ENCODE results near the gene GRAMD1A. TPM values are rescaled to one million over a fixed set of nuclear protein-coding genes. Genes with fewer than 3 reads are reported as not detected.

The GRAMD1A gene
- total RNA-seq, 1 experiment from 2014 or later = 125 TPM

- TF ChIP-seq, protein P1, sequence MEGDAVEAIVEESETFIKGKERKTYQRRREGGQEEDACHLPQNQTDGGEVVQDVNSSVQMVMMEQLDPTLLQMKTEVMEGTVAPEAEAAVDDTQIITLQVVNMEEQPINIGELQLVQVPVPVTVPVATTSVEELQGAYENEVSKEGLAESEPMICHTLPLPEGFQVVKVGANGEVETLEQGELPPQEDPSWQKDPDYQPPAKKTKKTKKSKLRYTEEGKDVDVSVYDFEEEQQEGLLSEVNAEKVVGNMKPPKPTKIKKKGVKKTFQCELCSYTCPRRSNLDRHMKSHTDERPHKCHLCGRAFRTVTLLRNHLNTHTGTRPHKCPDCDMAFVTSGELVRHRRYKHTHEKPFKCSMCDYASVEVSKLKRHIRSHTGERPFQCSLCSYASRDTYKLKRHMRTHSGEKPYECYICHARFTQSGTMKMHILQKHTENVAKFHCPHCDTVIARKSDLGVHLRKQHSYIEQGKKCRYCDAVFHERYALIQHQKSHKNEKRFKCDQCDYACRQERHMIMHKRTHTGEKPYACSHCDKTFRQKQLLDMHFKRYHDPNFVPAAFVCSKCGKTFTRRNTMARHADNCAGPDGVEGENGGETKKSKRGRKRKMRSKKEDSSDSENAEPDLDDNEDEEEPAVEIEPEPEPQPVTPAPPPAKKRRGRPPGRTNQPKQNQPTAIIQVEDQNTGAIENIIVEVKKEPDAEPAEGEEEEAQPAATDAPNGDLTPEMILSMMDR (conservative IDR thresholded peaks at IDR 0.05) = peak; percentile 15; the same call in 1 of the 3 replicates
- no peak overlapping the region for H2AK5ac ChIP-seq (ENCODE audit: insufficient read length, low read length)
- peak overlapping the region; percentile 51 to 82 for H3K4me3 Mint-ChIP-seq
- no peaks in the 10 kb centered on the region for H3K27me3 ChIP-seq (ENCODE audit: insufficient read depth, low read length)
- H3K27ac ChIP-seq (ENCODE audit: insufficient read length, low read depth, low read length) = no peak overlapping the region
- no peaks in the 10 kb centered on the region for H3K9me3 Mint-ChIP-seq
- no peaks in the 10 kb centered on the region for H3K9me3 ChIP-seq (ENCODE audit: control insufficient read depth, low read depth, low read length)
- no peaks in the 10 kb centered on the region for H3K79me2 ChIP-seq (ENCODE audit: insufficient read depth, low read length)
- H3K14ac ChIP-seq (ENCODE audit: insufficient read depth, low read length) = peak overlapping the region; percentile 60
- no peak overlapping the region for H2BK120ac ChIP-seq (ENCODE audit: low read depth, low read length, poor library complexity, severe bottlenecking)
- peak overlapping the region; percentile 77 to 91 (median 91); a peak in 6 of 7 replicates for H3K27ac Mint-ChIP-seq
- peaks cover 5% of the 10 kb centered on the region; the same call in 1 of the 2 replicates for H3K4me1 ChIP-seq (ENCODE audit: insufficient read depth, low read length)
- H3K4me2 ChIP-seq (ENCODE audit: insufficient read depth, insufficient read length, low read length) = peak overlapping the region; percentile 16
- no peak overlapping the region for H4K8ac ChIP-seq (replicated peaks; ENCODE audit: insufficient read length, low read depth, low read length)
- H3K4ac ChIP-seq (ENCODE audit: low read depth, low read length) = no peak overlapping the region
- no peak overlapping the region for H2BK20ac ChIP-seq (ENCODE audit: low read depth, low read length, poor library complexity, severe bottlenecking)
- H3T11ph ChIP-seq (ENCODE audit: low read length) = no peak overlapping the region
- H3K18ac ChIP-seq (ENCODE audit: insufficient read length, low read depth, low read length) = peak overlapping the region; percentile 48
- peak; percentile 87 for DNase-seq
- no peak overlapping the region for H2BK15ac ChIP-seq (ENCODE audit: low read depth, low read length)
- no peak overlapping the region for H4K91ac ChIP-seq (ENCODE audit: insufficient read length, low read depth, low read length)
- H3K23me2 ChIP-seq (ENCODE audit: insufficient read length, low read depth, low read length, poor library complexity, severe bottlenecking) = peaks cover 10% of the 10 kb centered on the region
- no peak overlapping the region for H2BK12ac ChIP-seq (ENCODE audit: insufficient read length, low read depth, low read length)
- no peak overlapping the region for H3K56ac ChIP-seq (ENCODE audit: insufficient read length, low read depth, low read length)
- peaks cover 39 to 54% of the 10 kb centered on the region in 2 experiments for H3K4me1 Mint-ChIP-seq
- no peak overlapping the region for H2AFZ ChIP-seq (ENCODE audit: low read length)
- H3K27me3 Mint-ChIP-seq (ENCODE audit: low read depth) = peaks cover 2% of the 10 kb centered on the region; the same call in 1 of the 2 replicates
- H4K5ac ChIP-seq (ENCODE audit: insufficient read length, low read depth, low read length) = no peak overlapping the region
- no peak overlapping the region for H3K23ac ChIP-seq (ENCODE audit: insufficient read length, low read depth, low read length)
- no peak overlapping the region for H2BK5ac ChIP-seq (ENCODE audit: insufficient read length, low read length)
- peaks cover 4% of the 10 kb centered on the region for H4K20me1 ChIP-seq (ENCODE audit: control insufficient read depth, insufficient read depth, insufficient read length)
- H3K9ac ChIP-seq (ENCODE audit: extremely low read depth, insufficient read length, low read length) = no peak overlapping the region
- H3K79me1 ChIP-seq (ENCODE audit: insufficient read depth, low read depth, low read length, poor library complexity, severe bottlenecking) = no peaks in the 10 kb centered on the region
- no CpG with 5 or more reads among the region's 36 CpGs for WGBS (ENCODE audit: extremely low coverage, insufficient read length, low lambda C conversion rate)
- H3K36me3 Mint-ChIP-seq (ENCODE audit: insufficient read depth in 1 of 3, low read depth in 3 of 3) = no peaks in the 10 kb centered on the region; a peak in 3 of 7 replicates
Observed at GRCh38 chr19:35040826-35041547, 40.9 kb downstream of the GRAMD1A start.
